IPS-15b (cell line): ENCODE measurements around the gene RASSF8.

Experiments
- H3K27me3 ChIP-seq: one replicate; pipeline ENCODE4 v1.6.1; 2013; ENCODE audit warnings: low read length; ENCODE audit not compliant: control insufficient read depth, insufficient read depth
- H3K36me3 ChIP-seq: one replicate; pipeline ENCODE4 v1.6.1; 2013; ENCODE audit warnings: low read length; ENCODE audit not compliant: control insufficient read depth, insufficient read depth
- H3K4me1 ChIP-seq: one replicate; pipeline ENCODE4 v1.6.1; 2013; ENCODE audit warnings: mild to moderate bottlenecking, low read length; ENCODE audit not compliant: control insufficient read depth, insufficient read depth
- H3K4me3 ChIP-seq: one replicate; pipeline ENCODE4 v1.5.1; 2013; ENCODE audit warnings: low read depth, low read length
- H3K9ac ChIP-seq: one replicate; pipeline ENCODE4 v1.6.1; 2013; ENCODE audit warnings: low read depth, mild to moderate bottlenecking, low read length
- H3K9me3 ChIP-seq: one replicate; pipeline ENCODE4 v1.6.1; 2013; ENCODE audit warnings: mild to moderate bottlenecking, low read length; ENCODE audit not compliant: control insufficient read depth, insufficient read depth

RASSF8 gene

DNA sequence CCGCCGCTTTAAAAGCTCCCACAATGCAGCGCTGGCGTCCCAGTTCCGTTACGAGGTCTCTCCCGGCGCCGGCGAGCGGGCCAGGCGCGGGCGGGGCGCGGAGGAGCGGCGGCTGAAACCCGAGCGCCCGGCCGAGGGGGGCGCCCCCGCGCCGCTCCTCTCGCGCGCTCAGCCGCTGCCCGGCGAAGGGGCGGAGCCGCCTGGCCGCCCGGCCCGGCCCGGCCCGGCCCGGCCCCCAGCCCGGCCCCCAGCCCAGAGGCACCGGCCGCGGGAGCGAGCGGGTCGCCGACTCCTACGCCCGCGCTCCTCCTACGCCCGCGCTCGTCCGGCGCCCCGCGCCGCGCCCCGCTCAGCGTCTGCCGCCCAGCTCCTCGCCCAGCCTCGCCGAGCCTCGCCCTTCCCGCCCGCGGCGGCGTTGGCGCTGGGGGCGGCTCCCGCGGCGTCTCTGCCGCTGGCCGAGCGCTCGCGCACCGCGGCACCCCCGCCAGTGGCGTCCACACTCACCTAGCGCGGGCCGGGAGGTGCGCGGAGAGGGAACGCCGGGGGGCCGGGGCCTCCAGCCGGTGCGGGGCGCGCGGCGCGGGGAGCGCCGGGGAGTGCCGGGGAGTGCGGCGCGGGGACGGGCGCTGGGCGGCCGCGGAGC is at the start of gene RASSF8:
RASSF8 (plus strand) TSS at position 255 of the 643 bp plus-strand sequence. CDS start 96,662 bp downstream, outside the sequence.
- no peaks in the 10 kb centered on the region for H3K27me3 ChIP-seq
- no peaks in the 10 kb centered on the region for H3K36me3 ChIP-seq
- peak within 1 kb of the TSS; percentile 82 for H3K9ac ChIP-seq
- H3K4me3 ChIP-seq: peak within 1 kb of the TSS; percentile 75
- H3K9me3 ChIP-seq: no peaks in the 10 kb centered on the region
- peaks cover 4% of the 10 kb centered on the region for H3K4me1 ChIP-seq

DNA sequence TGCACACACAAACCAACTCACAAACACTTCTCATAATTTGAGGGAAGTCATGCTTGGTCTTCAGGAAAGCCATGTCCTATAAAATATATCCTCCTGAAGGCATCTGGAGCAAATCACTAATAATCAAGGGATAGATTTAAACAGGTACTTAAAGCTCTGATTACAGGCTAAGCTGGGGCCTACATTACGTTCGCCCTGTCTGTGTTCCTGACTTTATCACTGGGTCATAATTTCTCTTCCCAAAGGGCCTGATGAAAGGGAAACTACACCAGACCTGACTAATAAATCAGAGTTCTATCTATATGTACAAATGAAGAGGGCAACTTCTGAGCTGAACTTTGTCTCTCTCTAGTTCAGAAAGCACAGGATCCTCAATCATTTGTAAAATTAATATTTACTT is 43.9 kb upstream of the RASSF8 start:
- H3K4me1 ChIP-seq: no peaks in the 10 kb centered on the region
- H3K9ac ChIP-seq: no peak overlapping the region
- no peak overlapping the region for H3K4me3 ChIP-seq
- H3K9me3 ChIP-seq: no peaks in the 10 kb centered on the region
- H3K27me3 ChIP-seq: no peaks in the 10 kb centered on the region
- H3K36me3 ChIP-seq: no peaks in the 10 kb centered on the region

GRCh38 chr12:25924491-25925001 is 33.9 kb upstream of the RASSF8 start:
- H3K27me3 ChIP-seq: no peaks in the 10 kb centered on the region
- no peak overlapping the region for H3K9ac ChIP-seq
- H3K4me1 ChIP-seq: no peaks in the 10 kb centered on the region
- no peaks in the 10 kb centered on the region for H3K36me3 ChIP-seq
- H3K9me3 ChIP-seq: no peaks in the 10 kb centered on the region
- H3K4me3 ChIP-seq: no peak overlapping the region

DNA sequence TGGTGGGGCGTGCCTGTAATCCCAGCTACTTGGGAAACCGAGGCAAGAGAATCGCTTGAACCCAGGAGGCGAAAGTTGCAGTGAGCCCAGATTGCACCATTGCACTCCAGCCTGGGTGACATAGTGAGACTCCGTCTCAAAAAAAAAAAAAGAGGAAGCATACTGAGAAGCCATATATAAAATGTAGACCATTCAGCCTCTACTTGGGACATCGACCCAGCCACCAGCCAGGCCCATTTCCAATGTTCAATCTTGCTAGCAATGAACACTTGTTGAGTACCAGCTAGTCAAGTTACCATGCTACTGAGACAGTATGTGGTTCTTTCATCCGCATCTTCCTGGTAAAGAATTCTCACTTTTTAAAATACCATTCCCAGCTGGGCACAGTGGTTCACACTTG is 33.4 kb upstream of the RASSF8 start:
- no peaks in the 10 kb centered on the region for H3K4me1 ChIP-seq
- H3K4me3 ChIP-seq: no peak overlapping the region
- no peaks in the 10 kb centered on the region for H3K36me3 ChIP-seq
- no peak overlapping the region for H3K9ac ChIP-seq
- H3K9me3 ChIP-seq: no peaks in the 10 kb centered on the region
- H3K27me3 ChIP-seq: no peaks in the 10 kb centered on the region

DNA sequence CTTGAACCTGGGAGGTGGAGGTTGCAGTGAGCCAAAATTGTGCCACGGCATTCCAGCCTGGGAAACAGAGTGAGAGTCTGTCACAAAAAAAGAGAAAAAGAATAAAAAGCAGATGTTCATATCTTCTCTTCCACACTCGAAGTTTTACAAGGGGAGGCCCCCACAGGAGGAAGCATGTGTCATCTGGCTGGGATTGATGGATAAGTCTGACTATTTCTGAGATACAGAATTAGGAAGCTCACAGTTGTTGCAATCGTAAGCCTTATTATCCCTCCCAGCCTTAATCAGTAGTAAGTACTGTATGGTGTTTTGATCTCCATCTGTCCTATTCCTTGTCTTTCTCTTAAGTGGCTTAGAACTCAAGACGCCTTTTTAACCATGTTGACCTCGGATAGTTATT is 31.9 kb upstream of the RASSF8 start:
- no peaks in the 10 kb centered on the region for H3K4me1 ChIP-seq
- no peak overlapping the region for H3K9ac ChIP-seq
- H3K36me3 ChIP-seq: no peaks in the 10 kb centered on the region
- no peaks in the 10 kb centered on the region for H3K9me3 ChIP-seq
- no peak overlapping the region for H3K4me3 ChIP-seq
- no peaks in the 10 kb centered on the region for H3K27me3 ChIP-seq

DNA sequence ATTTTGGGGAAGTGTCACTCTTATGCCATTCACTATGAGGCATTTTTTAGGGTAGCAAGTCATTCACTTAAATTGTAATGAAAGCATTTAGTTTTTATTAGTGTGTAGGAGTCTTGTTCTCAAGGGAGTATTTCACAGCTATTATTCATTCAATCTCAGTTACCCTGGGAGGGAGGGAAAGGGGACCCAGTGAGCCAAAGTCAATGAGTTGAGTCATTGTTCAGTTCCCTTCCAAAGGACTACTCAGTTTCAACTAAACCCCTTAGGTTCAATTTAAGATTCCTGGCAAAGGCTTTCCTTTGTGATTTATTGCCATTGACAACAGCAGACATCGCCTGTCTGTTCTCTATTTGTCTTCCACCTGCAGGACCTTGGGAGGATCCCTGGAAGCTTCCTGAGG is 29.3 kb upstream of the RASSF8 start:
- Histone ChIP-seq H3K4me1 (no peaks in the 10 kb centered on the region), H3K9ac (no peak overlapping the region), H3K4me3 (no peak overlapping the region), H3K27me3 (no peaks in the 10 kb centered on the region), H3K9me3 (no peaks in the 10 kb centered on the region), H3K36me3 (no peaks in the 10 kb centered on the region)

DNA sequence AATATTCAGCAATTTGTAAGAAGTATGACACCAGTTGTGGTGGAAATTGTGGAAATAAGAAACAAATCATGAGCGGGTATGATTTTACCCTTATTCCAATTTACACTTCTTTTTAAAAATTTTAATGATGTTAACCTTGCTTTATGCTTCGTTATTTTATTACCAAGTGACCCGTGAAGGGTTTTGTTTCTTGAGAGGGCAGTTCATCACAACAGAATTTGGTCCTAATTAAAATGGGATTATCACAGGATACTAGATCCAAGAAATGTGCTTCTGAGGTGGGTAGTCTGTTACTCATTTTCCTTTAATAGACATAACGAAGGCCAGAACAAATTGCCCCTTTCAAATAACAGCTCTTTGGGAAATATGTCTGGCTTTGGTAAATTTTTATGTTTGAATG is 25.5 kb upstream of the RASSF8 start:
- Histone ChIP-seq H3K9me3 (no peaks in the 10 kb centered on the region), H3K4me3 (no peak overlapping the region), H3K9ac (no peak overlapping the region), H3K4me1 (no peaks in the 10 kb centered on the region), H3K27me3 (no peaks in the 10 kb centered on the region), H3K36me3 (no peaks in the 10 kb centered on the region)

- no peak overlapping the region for H3K4me3 ChIP-seq
- no peaks in the 10 kb centered on the region for H3K36me3 ChIP-seq
- H3K4me1 ChIP-seq: no peaks in the 10 kb centered on the region
- no peaks in the 10 kb centered on the region for H3K27me3 ChIP-seq
- no peak overlapping the region for H3K9ac ChIP-seq
- no peaks in the 10 kb centered on the region for H3K9me3 ChIP-seq
These were observed 24.0 kb upstream of the RASSF8 start for GRCh38 chr12:25934456-25934855.

DNA sequence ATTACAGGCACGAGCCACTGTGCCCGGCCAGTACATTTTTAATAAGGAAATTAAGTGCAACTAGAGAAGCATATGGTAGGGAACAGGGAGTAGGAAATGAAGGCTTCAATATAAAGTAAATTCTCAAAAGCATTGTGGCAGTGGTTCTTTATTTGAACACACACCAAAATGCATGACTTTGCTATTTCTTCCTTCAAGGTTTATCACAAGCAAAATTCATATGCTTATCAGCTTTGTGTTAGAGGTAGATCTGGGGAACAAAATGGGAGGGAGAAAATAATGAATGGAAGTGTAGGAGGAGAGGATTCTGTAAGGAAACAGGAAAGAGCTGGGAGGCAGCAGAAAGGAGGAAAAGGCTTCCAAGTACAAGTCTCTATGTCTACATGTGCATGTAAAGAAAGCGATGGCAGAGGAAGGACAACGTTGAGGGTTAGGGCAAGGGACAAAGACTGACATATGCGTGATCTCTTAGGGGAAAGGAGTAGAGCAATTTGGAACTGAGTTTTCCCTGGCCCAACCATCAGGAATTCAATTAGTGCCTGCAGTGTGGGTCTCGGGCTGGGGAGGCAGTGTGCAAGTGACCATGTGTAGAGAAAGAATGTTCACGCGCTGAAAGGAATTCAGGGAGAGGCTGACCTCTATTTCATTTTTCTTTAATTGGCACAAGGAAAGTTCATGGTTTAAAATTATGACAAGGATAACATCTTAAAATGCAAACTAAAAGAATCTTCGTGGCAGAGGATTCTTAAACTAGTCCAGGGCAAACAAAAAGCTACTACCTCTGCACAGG is 22.9 kb upstream of the RASSF8 start:
- H3K9ac ChIP-seq: no peak overlapping the region
- no peaks in the 10 kb centered on the region for H3K27me3 ChIP-seq
- H3K9me3 ChIP-seq: no peaks in the 10 kb centered on the region
- H3K4me3 ChIP-seq: no peak overlapping the region
- H3K4me1 ChIP-seq: no peaks in the 10 kb centered on the region
- no peaks in the 10 kb centered on the region for H3K36me3 ChIP-seq

DNA sequence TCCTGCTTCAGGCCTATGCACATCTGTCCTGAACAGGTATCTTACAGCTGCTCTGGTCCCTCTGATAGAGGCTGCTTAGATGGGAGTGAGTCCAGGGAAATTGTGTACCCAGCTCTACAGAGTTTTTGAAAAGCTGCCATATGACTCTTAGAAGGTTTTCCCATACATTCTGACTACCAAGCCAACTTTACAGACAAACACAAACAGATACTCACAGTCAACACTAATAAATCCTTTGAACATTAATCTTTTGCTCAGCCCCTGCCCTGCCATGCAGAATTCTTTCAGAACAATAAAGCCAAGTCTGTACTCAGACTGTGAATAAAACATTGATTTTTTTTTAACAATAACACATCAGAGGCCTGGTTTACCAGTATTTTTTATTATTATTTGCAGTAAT is 21.4 kb upstream of the RASSF8 start:
- H3K4me1 ChIP-seq: no peaks in the 10 kb centered on the region
- no peak overlapping the region for H3K9ac ChIP-seq
- no peaks in the 10 kb centered on the region for H3K36me3 ChIP-seq
- H3K4me3 ChIP-seq: no peak overlapping the region
- H3K9me3 ChIP-seq: no peaks in the 10 kb centered on the region
- no peaks in the 10 kb centered on the region for H3K27me3 ChIP-seq

- H3K36me3 ChIP-seq: no peaks in the 10 kb centered on the region
- H3K4me1 ChIP-seq: no peaks in the 10 kb centered on the region
- no peaks in the 10 kb centered on the region for H3K27me3 ChIP-seq
- no peak overlapping the region for H3K9ac ChIP-seq
- no peaks in the 10 kb centered on the region for H3K9me3 ChIP-seq
- H3K4me3 ChIP-seq: no peak overlapping the region
These were observed 19.9 kb upstream of the RASSF8 start for GRCh38 chr12:25938581-25938980.

- no peaks in the 10 kb centered on the region for H3K36me3 ChIP-seq
- H3K9me3 ChIP-seq: no peaks in the 10 kb centered on the region
- no peaks in the 10 kb centered on the region for H3K4me1 ChIP-seq
- no peak overlapping the region for H3K4me3 ChIP-seq
- no peaks in the 10 kb centered on the region for H3K27me3 ChIP-seq
- no peak overlapping the region for H3K9ac ChIP-seq
These were observed 18.9 kb upstream of the RASSF8 start for GRCh38 chr12:25939606-25940005.
